ENCODE results near the gene NSUN4. TPM values are rescaled to one million over a fixed set of nuclear protein-coding genes. Genes with fewer than 3 reads are reported as not detected.

NSUN4 gene
- total and polyA plus RNA-seq, 10 of the 15 experiments (the other 5 are each of a cell fraction or from before 2014, with no cell fraction given) = 22.1 to 80.2 (median 29.6) TPM

DNA sequence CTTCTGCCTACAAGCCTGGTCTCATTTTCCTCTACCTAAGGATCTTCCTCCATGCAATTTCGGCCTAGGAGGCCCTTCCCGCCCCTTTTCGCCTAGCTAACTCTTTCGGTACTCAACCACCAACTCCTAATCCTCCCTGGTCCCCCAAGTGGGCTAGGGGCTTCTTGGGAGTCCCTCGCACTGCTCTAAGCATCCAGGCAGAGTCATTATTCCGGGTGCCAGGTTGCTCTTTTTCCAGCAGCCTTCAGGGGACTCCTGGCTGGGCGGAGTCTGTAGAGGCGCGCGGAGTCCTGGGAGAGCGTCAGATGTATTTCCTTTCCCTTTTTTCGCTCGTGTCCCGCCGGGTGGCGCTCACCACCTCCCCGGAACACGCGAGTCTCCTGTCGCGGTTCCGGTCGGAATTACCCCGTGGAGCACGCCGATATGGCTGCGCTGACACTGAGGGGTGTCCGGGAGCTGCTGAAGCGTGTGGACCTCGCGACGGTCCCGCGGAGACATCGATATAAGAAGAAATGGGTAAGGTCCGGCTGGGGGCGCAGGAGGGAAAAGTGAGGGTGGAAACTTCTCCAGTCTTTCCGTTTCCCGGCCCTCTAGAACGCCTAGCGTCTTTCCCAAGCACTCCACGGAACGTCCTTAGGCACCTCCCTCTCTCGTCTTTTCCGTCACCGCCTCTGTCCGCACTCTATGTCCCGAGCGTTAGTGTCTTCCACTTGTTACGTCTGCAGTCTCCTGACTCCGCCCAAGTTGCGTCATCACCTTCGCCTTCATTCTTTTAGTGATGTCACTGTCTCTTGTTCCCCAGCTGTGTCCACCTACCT lies at the start of gene NSUN4 (continued):
- TF ChIP-seq RFX5 (IDR thresholded peaks at IDR 0.05; ENCODE audit: low read depth, low read length) = no peak
- peak; percentile 70; the same call in 1 of the 2 replicates for TF ChIP-seq RB1 (IDR thresholded peaks at IDR 0.05; ENCODE audit: borderline replicate concordance)
- TF ChIP-seq TBL1XR1 (IDR thresholded peaks at IDR 0.05; ENCODE audit: low read depth, low read length) = no peak
- peak; percentile 21 for TF ChIP-seq E2F8 (IDR thresholded peaks at IDR 0.05; ENCODE audit: low read depth, partially characterized antibody)
- no peak for TF ChIP-seq NR2F1 (conservative IDR thresholded peaks at IDR 0.05)
- peak; percentile 77; the same call in 1 of the 2 replicates for TF ChIP-seq GABPA (IDR thresholded peaks at IDR 0.05; ENCODE audit: low read depth)
- TF ChIP-seq PAX8 (IDR thresholded peaks at IDR 0.05) = no peak
- peak; percentile 95 for TF ChIP-seq ATF7 (IDR thresholded peaks at IDR 0.05; ENCODE audit: low read depth)
- no peak for TF ChIP-seq BCL3 (IDR thresholded peaks at IDR 0.05; ENCODE audit: borderline replicate concordance, insufficient read depth, low read depth, low read length, poor library complexity, severe bottlenecking)
- no peak for TF ChIP-seq NFYA (IDR thresholded peaks at IDR 0.05; ENCODE audit: borderline replicate concordance, low read depth, low read length)
- TF ChIP-seq ASH2L (IDR thresholded peaks at IDR 0.05; ENCODE audit: borderline replicate concordance, low read depth) = no peak
- TF ChIP-seq EGR1 (IDR thresholded peaks at IDR 0.05; ENCODE audit: borderline replicate concordance in 1 of 2, low read depth in 2 of 2, low read length in 2 of 2) = no peak
- TF ChIP-seq MAX (IDR thresholded peaks at IDR 0.05; ENCODE audit: low read depth, low read length) = peak; percentile 41; the same call in 1 of the 2 replicates
- no peak for TF ChIP-seq SMAD1 (IDR thresholded peaks at IDR 0.05; ENCODE audit: low read depth, partially characterized antibody)
- peak; percentile 26; the same call in 1 of the 2 replicates for TF ChIP-seq SMC3 (IDR thresholded peaks at IDR 0.05; ENCODE audit: borderline replicate concordance, low read length)
- TF ChIP-seq POLR2AphosphoS5 (IDR thresholded peaks at IDR 0.05; ENCODE audit: low read length) = peak; percentile 75
- no peak for TF ChIP-seq SIX5 (IDR thresholded peaks at IDR 0.05; ENCODE audit: low read depth, low read length, severe bottlenecking)
- TF ChIP-seq NFYB (IDR thresholded peaks at IDR 0.05; ENCODE audit: insufficient read depth, low read depth, low read length) = no peak
- TF ChIP-seq, protein P1, sequence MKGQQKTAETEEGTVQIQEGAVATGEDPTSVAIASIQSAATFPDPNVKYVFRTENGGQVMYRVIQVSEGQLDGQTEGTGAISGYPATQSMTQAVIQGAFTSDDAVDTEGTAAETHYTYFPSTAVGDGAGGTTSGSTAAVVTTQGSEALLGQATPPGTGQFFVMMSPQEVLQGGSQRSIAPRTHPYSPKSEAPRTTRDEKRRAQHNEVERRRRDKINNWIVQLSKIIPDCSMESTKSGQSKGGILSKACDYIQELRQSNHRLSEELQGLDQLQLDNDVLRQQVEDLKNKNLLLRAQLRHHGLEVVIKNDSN (IDR thresholded peaks at IDR 0.05; ENCODE audit: borderline replicate concordance, extremely low read length, insufficient read depth, low read depth, low read length) = no peak
- peak; percentile 65 for TF ChIP-seq KLF5 (IDR thresholded peaks at IDR 0.05; ENCODE audit: partially characterized antibody)
- no peak for TF ChIP-seq NR2C1 (IDR thresholded peaks at IDR 0.05)
- TF ChIP-seq RAD21 (IDR thresholded peaks at IDR 0.05; ENCODE audit: insufficient read depth, low read depth, low read length) = peak; percentile 20; the same call in 1 of the 2 replicates
- TF ChIP-seq RAD51 (IDR thresholded peaks at IDR 0.05) = no peak

Data from GM12878 (cell line).